GM12878 (cell line): ENCODE results near the gene USH2A. TPM values are rescaled to one million over a fixed set of nuclear protein-coding genes. Genes with fewer than 3 reads are reported as not detected.

ENCODE experiments used
- ATAC-seq: fragments of 200-7000 bp; cut with Tn5 transposase; 3 replicates; pipeline ENCODE4 v1.9.1; 2020; ENCODE audit warnings: mild to moderate bottlenecking, moderate library complexity
- BruUV-seq: library from RNA; stranded (reverse); fragments of 400-500 nt; replicated peaks from 2 replicates; lab custom pipeline; 2021; lab: Mats Ljungman, UMichigan
- CTCF ChIA-PET: fragments of 300-600 bp; sonication (Branson Sonifier 250); formaldehyde crosslinking; extraction: SDS; loops from one replicate; lab custom pipeline; 2021; ENCODE audit warnings: inconsistent platforms; lab: Yijun Ruan, JAX
- POLR2A ChIA-PET: fragments of 350-600 bp; formaldehyde crosslinking; extraction: SDS; loops from one replicate; lab custom pipeline; 2021; ENCODE audit warnings: inconsistent platforms; lab: Charles Lee
- RAD21 ChIA-PET: fragments of 300-600 bp; sonication (Branson Sonifier 250); formaldehyde crosslinking; loops from one replicate; lab custom pipeline; 2023; ENCODE audit warnings: antibody characterized with exemption; ENCODE audit not compliant: unreplicated experiment; lab: Charles Lee
- SMC1A ChIA-PET: fragments of 300-600 bp; sonication (Branson Sonifier 250); formaldehyde crosslinking; loops from one replicate; lab custom pipeline; 2023; ENCODE audit not compliant: unreplicated experiment, uncharacterized antibody; lab: Charles Lee
- DNase-seq: peaks from one replicate; pipeline ENCODE4 v3.0.0-alpha.2; 2011; ENCODE audit warnings: low read depth, low spot score
- FAIRE-seq: peaks from 3 replicates; lab custom pipeline; 2011; peaks lifted over from hg19 to GRCh38; lab: Jason Lieb, UNC
- H2AFZ ChIP-seq: 2 replicates; pipeline ENCODE4 v1.6.0; 2011; ENCODE audit warnings: low read depth, low read length, control low read depth; ENCODE audit not compliant: control insufficient read depth
- H3K27ac ChIP-seq: 2 replicates; pipeline ENCODE4 v1.5.1; 2011; ENCODE audit warnings: control low read depth; ENCODE audit not compliant: control insufficient read depth, insufficient read depth
- H3K27me3 ChIP-seq, 2 experiments: replicated peaks in 1 of 2; 2 replicates each; pipeline versions ENCODE4 v1.6.0 to v1.6.1; 2011; ENCODE audit warnings: low read length in 1 of 2; ENCODE audit not compliant: control insufficient read depth in 2 of 2, insufficient read depth in 2 of 2
- H3K36me3 ChIP-seq, 2 experiments: 2 replicates each; pipeline ENCODE4 v1.5.1; 2011; ENCODE audit warnings: low read length in 1 of 2; ENCODE audit not compliant: control insufficient read depth in 2 of 2, insufficient read depth in 2 of 2
- H3K4me1 ChIP-seq: 2 replicates; pipeline ENCODE4 v1.6.1; 2011; ENCODE audit warnings: mild to moderate bottlenecking, low read length, moderate library complexity, mixed read lengths; ENCODE audit not compliant: control insufficient read depth, insufficient read depth
- H3K4me2 ChIP-seq: 2 replicates; pipeline ENCODE4 v1.6.0; 2011; ENCODE audit warnings: control low read depth; ENCODE audit not compliant: control insufficient read depth, insufficient read depth
- H3K4me3 ChIP-seq: fragments of 200-600 bp; sonication (generic); 2 replicates; pipeline ENCODE4 v1.5.1; 2016
- H3K79me2 ChIP-seq: 2 replicates; pipeline ENCODE4 v1.6.0; 2011; ENCODE audit warnings: low read length; ENCODE audit not compliant: control insufficient read depth, insufficient read depth
- H3K9ac ChIP-seq: 2 replicates; pipeline ENCODE4 v1.8.0; 2011; ENCODE audit warnings: low read length, control low read depth, mixed read lengths; ENCODE audit not compliant: control insufficient read depth, insufficient read depth
- H3K9me3 ChIP-seq: replicated peaks from 3 replicates; pipeline ENCODE4 v1.5.1; 2011; ENCODE audit warnings: mild to moderate bottlenecking, low read length; ENCODE audit not compliant: control insufficient read depth, insufficient read depth
- H4K20me1 ChIP-seq: 2 replicates; pipeline ENCODE4 v1.6.0; 2011; ENCODE audit not compliant: control insufficient read depth, insufficient read depth
- BCL11A ChIP-seq: IDR thresholded peaks from 2 replicates; pipeline ENCODE4 v1.6.1; 2011; ENCODE audit warnings: low read depth, low read length
- CREB1 ChIP-seq: IDR thresholded peaks from 2 replicates; pipeline ENCODE4 v1.6.1; 2012; ENCODE audit warnings: low read depth, mild to moderate bottlenecking, inconsistent platforms
- DPF2 ChIP-seq: fragments of 450-650 bp; IDR thresholded peaks from 2 replicates; pipeline ENCODE4 v1.6.1; 2017; ENCODE audit warnings: mild to moderate bottlenecking
- JUNB ChIP-seq: IDR thresholded peaks from 2 replicates; pipeline ENCODE4 v1.6.1; 2016; ENCODE audit warnings: antibody characterized with exemption, mild to moderate bottlenecking
- MEF2B ChIP-seq: fragments of 450-650 bp; IDR thresholded peaks from 2 replicates; pipeline ENCODE4 v1.6.1; 2018; ENCODE audit warnings: mild to moderate bottlenecking, moderate library complexity; ENCODE audit not compliant: partially characterized antibody, poor library complexity, severe bottlenecking
- MTA3 ChIP-seq: IDR thresholded peaks from 2 replicates; pipeline ENCODE4 v1.6.1; 2012; ENCODE audit warnings: low read length, inconsistent platforms, borderline replicate concordance
- NFIC ChIP-seq: IDR thresholded peaks from 2 replicates; pipeline ENCODE4 v1.6.1; 2012; ENCODE audit warnings: low read depth, mild to moderate bottlenecking, inconsistent platforms, low read length, moderate library complexity
- NR2F1 ChIP-seq: fragments of 450-650 bp; conservative IDR thresholded peaks from 2 replicates; pipeline ENCODE4 v1.6.1; 2017; ENCODE audit warnings: mild to moderate bottlenecking
- POLR2AphosphoS2 ChIP-seq: IDR thresholded peaks from 2 replicates; pipeline ENCODE4 v1.6.1; 2011; ENCODE audit warnings: low read depth, mild to moderate bottlenecking, low read length, improper control_type of control experiment, moderate library complexity
- ZNF207 ChIP-seq: fragments of 450-650 bp; IDR thresholded peaks from 2 replicates; pipeline ENCODE4 v1.6.1; 2014; ENCODE audit warnings: antibody characterized with exemption, mild to moderate bottlenecking, borderline replicate concordance
- WGBS: methylation state at CpG from one replicate; pipeline ENCODE4 v1.1.6; 2016; ENCODE audit warnings: low lambda C conversion rate; ENCODE audit not compliant: insufficient replicate concordance, insufficient coverage; ENCODE audit errors: missing lambda C conversion rate; 5-methylcytosine and 5-hydroxymethylcytosine counted together
- in situ Hi-C: fragments of 300-500 bp; cut with MboI; formaldehyde crosslinking; loops from 9 replicates; pipeline ENCODE4 v1.14.3; 2018; ENCODE audit warnings: mixed read lengths
- intact Hi-C: fragments of 100-400 bp; cut with micrococcal nuclease; formaldehyde crosslinking; loops from one replicate; pipeline ENCODE4 v1.14.2; 2022; ENCODE audit not compliant: unreplicated experiment
- polyA plus RNA-seq, 11 experiments: library from polyadenylated mRNA; depleted of rRNA in 4 of 11; unstranded in 6 of 11; stranded (reverse) in 5 of 11; fragments of >200 nt; fragmentation: Nextera tagmentation in 4 of 11; fragmentation: Illumina TruSeq in 1 of 11; extraction: Ambion mirVana in 4 of 11; extraction: Trizol in 1 of 11; gene quantifications; 1 replicate in 1 of 11; 2 replicates in 10 of 11; pipeline versions ENCODE4 v1.2.1 to v1.2.3, GENCODE V29; 2011 to 2016; ENCODE audit warnings: inconsistent platforms in 2 of 11, missing spikeins in 2 of 11, low read depth in 1 of 11
- total RNA-seq, 4 experiments: library from RNA; depleted of rRNA in 3 of 4; stranded (reverse); fragments of >200 nt in 3 of 4; fragmentation: Illumina TruSeq in 1 of 4; extraction: Trizol in 1 of 4; gene quantifications; 2 replicates each; pipeline versions ENCODE4 v1.2.1 to v1.2.3, GENCODE V29; 2013 to 2021
- TF ChIP-seq, protein P1 (sequence below): fragments of 450-650 bp; IDR thresholded peaks from 2 replicates; pipeline ENCODE4 v1.6.1; 2017; ENCODE audit warnings: antibody characterized with exemption, mild to moderate bottlenecking, moderate library complexity
- TF ChIP-seq, protein P2 (sequence below): fragments of 150-350 bp; IDR thresholded peaks from 2 replicates; pipeline ENCODE4 v1.6.1; 2016; ENCODE audit warnings: low read depth, low read length
- TF ChIP-seq, protein P3 (sequence below): fragments of 450-650 bp; IDR thresholded peaks from 2 replicates; pipeline ENCODE4 v1.6.1; 2018; ENCODE audit warnings: mild to moderate bottlenecking, low read depth, moderate library complexity; ENCODE audit not compliant: partially characterized antibody

Gene USH2A
- total and polyA plus RNA-seq, 10 of the 15 experiments (the other 5 are each of a cell fraction or from before 2014, with no cell fraction given), result under 0.01 to 0.20 (median 0.01) TPM; not detected in 2

DNA sequence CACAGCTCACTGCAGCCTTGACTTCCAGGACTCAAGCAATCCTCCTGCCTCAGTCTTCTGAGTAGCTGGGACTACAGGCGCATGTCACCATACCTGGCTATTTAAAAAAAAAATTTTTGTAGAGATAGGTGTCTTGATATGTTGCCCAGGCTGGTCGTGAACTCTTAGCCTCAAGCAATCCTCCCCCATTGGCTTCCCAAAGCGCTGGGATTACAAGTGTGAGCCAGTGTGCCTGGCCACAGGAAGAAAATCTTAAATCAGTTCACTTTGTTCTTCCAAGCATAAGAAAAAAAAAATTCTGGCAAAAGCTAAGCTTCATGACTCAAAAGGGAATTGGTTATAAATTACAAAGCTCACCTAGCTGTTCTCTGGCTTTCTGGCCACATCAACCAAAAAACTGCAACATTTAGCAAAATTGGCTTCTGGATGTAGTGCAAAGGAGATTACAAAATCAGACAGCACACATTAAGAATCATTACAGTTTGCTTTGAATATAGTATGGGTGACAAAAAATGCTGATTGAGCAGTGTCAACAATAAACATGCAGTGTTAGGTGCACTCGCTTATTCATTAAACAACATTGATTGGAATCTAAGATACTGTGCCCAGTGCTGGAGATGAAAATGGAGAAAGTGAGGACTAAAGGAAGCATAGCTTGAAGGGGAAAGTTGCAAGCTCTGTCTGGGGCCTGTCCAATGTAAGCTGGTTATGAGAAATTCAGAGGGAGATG is 779.5 kb downstream of the USH2A start:
- ATAC-seq, result no peak
- FAIRE-seq, result no peak
- no peaks in the 10 kb centered on the region for H4K20me1 ChIP-seq
- no peaks in the 10 kb centered on the region for H3K79me2 ChIP-seq
- no peak overlapping the region for H3K27ac ChIP-seq
- ChIA-PET CTCF (interaction anchor here (1.5 kb wide), 1 partner anchor 30 kb away, joined by 3 read pairs; no protein-coding TSS in a partner anchor), SMC1A (interaction anchor here (1.0 to 9.3 kb wide), 2 partner anchors 23 to 28 kb away, joined by 3 to 60 read pairs; no protein-coding TSS in a partner anchor), RAD21 (interaction anchor here (0.6 kb wide), 1 partner anchor 1162 kb away, joined by 3 read pairs; no protein-coding TSS in a partner anchor), POLR2A (interaction anchor here (0.7 kb wide), 1 partner anchor 7 kb away, joined by 4 read pairs; no protein-coding TSS in a partner anchor)
- intact Hi-C loops, result no loop called here
- WGBS, result 30% methylated on average over 4 of the region's 4 CpGs
- H2AFZ ChIP-seq, result no peak overlapping the region
- no peak overlapping the region for H3K4me2 ChIP-seq
- no peak for DNase-seq
- no peaks in the 10 kb centered on the region for H3K27me3 ChIP-seq
- H3K4me3 ChIP-seq, result no peak overlapping the region
- BruUV-seq, result no TSS peak
- H3K9ac ChIP-seq, result no peak overlapping the region
- no peaks in the 10 kb centered on the region for H3K36me3 ChIP-seq
- H3K4me1 ChIP-seq, result no peaks in the 10 kb centered on the region
- in situ Hi-C loops, result no loop called here
- H3K9me3 ChIP-seq, result no peaks in the 10 kb centered on the region
- TF ChIP-seq DPF2 (no peak), ZNF207 (no peak), BCL11A (no peak), MEF2B (no peak), NFIC (no peak), MTA3 (no peak), POLR2AphosphoS2 (no peak), CREB1 (no peak), NR2F1 (no peak), JUNB (no peak)
- TF ChIP-seq, protein P1, sequence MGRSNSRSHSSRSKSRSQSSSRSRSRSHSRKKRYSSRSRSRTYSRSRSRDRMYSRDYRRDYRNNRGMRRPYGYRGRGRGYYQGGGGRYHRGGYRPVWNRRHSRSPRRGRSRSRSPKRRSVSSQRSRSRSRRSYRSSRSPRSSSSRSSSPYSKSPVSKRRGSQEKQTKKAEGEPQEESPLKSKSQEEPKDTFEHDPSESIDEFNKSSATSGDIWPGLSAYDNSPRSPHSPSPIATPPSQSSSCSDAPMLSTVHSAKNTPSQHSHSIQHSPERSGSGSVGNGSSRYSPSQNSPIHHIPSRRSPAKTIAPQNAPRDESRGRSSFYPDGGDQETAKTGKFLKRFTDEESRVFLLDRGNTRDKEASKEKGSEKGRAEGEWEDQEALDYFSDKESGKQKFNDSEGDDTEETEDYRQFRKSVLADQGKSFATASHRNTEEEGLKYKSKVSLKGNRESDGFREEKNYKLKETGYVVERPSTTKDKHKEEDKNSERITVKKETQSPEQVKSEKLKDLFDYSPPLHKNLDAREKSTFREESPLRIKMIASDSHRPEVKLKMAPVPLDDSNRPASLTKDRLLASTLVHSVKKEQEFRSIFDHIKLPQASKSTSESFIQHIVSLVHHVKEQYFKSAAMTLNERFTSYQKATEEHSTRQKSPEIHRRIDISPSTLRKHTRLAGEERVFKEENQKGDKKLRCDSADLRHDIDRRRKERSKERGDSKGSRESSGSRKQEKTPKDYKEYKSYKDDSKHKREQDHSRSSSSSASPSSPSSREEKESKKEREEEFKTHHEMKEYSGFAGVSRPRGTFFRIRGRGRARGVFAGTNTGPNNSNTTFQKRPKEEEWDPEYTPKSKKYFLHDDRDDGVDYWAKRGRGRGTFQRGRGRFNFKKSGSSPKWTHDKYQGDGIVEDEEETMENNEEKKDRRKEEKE, result no peak
- TF ChIP-seq, protein P2, sequence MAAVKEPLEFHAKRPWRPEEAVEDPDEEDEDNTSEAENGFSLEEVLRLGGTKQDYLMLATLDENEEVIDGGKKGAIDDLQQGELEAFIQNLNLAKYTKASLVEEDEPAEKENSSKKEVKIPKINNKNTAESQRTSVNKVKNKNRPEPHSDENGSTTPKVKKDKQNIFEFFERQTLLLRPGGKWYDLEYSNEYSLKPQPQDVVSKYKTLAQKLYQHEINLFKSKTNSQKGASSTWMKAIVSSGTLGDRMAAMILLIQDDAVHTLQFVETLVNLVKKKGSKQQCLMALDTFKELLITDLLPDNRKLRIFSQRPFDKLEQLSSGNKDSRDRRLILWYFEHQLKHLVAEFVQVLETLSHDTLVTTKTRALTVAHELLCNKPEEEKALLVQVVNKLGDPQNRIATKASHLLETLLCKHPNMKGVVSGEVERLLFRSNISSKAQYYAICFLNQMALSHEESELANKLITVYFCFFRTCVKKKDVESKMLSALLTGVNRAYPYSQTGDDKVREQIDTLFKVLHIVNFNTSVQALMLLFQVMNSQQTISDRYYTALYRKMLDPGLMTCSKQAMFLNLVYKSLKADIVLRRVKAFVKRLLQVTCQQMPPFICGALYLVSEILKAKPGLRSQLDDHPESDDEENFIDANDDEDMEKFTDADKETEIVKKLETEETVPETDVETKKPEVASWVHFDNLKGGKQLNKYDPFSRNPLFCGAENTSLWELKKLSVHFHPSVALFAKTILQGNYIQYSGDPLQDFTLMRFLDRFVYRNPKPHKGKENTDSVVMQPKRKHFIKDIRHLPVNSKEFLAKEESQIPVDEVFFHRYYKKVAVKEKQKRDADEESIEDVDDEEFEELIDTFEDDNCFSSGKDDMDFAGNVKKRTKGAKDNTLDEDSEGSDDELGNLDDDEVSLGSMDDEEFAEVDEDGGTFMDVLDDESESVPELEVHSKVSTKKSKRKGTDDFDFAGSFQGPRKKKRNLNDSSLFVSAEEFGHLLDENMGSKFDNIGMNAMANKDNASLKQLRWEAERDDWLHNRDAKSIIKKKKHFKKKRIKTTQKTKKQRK, result no peak
- TF ChIP-seq, protein P3, sequence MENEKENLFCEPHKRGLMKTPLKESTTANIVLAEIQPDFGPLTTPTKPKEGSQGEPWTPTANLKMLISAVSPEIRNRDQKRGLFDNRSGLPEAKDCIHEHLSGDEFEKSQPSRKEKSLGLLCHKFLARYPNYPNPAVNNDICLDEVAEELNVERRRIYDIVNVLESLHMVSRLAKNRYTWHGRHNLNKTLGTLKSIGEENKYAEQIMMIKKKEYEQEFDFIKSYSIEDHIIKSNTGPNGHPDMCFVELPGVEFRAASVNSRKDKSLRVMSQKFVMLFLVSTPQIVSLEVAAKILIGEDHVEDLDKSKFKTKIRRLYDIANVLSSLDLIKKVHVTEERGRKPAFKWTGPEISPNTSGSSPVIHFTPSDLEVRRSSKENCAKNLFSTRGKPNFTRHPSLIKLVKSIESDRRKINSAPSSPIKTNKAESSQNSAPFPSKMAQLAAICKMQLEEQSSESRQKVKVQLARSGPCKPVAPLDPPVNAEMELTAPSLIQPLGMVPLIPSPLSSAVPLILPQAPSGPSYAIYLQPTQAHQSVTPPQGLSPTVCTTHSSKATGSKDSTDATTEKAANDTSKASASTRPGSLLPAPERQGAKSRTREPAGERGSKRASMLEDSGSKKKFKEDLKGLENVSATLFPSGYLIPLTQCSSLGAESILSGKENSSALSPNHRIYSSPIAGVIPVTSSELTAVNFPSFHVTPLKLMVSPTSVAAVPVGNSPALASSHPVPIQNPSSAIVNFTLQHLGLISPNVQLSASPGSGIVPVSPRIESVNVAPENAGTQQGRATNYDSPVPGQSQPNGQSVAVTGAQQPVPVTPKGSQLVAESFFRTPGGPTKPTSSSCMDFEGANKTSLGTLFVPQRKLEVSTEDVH, result no peak
